Activated CD4-positive, alpha-beta T cell treated with anti-CD3 and anti-CD28 coated beads, Interleukin-2, Interleukin-4, amounts not matched to agents 100 ng/mL and 50 ng/mL, durations not matched to agents 16 hours and 8 hours (primary cell): ENCODE results near the gene KLK15.
A peak's percentile ranks its signal among the peaks of the same experiment; 100 is the strongest.

Source experiments
- DNase-seq: peaks from one replicate; pipeline ENCODE4 v3.0.0-alpha.2; 2020; ENCODE audit warnings: low spot score

The KLK15 gene, protein sequence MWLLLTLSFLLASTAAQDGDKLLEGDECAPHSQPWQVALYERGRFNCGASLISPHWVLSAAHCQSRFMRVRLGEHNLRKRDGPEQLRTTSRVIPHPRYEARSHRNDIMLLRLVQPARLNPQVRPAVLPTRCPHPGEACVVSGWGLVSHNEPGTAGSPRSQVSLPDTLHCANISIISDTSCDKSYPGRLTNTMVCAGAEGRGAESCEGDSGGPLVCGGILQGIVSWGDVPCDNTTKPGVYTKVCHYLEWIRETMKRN

DNA sequence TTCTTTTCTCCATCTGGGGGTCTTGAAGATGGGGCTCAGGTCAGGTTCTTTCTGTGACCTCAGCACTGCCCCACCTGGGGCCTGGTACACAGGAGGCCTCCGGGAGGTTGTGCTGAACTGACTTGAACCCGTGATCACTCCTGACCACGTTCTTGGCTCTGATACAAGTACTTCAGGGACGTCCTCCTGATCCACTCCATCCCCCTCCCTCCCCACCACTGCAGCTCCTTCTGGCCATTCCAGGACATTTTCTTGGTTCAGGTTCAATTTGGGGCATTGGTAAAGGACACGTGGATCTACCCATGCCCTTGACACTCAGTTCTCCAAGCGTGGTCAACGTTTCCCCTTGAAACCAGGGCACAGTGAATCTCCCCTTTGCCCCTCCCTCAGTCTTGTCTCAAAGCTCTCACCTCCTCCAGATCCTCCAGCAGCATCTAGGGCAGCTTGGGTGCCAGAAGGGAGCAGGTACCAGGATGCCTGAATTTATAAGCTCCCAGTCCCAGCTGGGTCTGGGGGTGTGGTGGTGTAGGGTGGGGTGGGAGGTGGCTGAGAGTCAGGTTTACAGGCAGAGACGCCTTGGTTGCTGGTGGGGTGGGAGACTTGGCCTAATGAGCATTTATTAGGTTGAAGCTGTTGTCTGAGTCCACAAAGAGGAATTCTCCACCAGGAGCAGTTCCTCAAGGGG is at the start of gene KLK15:
KLK15 (minus strand) TSS at position 458 of the 685 bp plus-strand sequence. CDS start 2,082 bp downstream, outside the sequence.
- DNase-seq: no peak

DNA sequence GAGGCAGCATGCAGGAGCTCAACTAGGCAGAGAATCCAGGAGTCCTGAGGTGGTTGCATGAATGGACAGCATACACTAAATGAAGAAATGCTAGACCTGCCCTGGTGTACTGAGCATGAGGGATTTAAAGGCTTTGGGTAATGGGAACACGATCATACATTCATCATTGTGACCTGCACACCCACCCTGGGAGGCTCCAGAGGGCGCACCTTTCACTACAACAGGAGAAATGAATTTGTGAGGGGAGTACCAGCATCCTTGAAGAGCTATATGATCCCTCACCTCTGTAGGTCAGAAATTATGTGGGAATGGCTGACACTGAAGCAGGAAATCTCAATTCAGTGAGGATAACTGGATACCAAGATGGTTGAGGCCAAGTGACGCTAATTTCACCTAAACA is 48.8 kb upstream of the KLK15 start:
- DNase-seq: no peak

DNA sequence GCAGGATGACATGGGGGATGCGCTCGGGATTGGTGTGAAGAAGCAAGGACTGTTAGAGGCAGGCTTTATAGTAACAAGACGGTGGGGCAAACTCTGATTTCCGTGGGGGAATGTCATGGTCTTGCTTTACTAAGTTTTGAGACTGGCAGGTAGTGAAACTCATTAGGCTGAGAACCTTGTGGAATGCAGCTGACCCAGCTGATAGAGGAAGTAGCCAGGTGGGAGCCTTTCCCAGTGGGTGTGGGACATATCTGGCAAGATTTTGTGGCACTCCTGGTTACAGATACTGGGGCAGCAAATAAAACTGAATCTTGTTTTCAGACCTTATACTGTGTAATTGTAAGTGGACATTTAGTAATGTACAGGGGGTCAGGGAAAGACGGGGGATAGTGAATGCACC is 46.9 kb upstream of the KLK15 start:
- DNase-seq: no peak

DNA sequence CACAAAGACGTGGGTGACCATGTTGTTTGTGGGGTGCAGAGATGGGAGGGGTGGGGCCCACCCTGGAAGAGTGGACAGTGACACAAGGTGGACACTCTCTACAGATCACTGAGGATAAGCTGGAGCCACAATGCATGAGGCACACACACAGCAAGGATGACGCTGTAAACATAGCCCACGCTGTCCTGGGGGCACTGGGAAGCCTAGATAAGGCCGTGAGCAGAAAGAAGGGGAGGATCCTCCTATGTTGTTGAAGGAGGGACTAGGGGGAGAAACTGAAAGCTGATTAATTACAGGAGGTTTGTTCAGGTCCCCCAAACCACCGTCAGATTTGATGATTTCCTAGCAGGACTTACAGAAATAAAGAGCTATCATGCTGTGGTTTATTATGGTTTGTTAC is 45.5 kb upstream of the KLK15 start:
- no peak for DNase-seq

DNA sequence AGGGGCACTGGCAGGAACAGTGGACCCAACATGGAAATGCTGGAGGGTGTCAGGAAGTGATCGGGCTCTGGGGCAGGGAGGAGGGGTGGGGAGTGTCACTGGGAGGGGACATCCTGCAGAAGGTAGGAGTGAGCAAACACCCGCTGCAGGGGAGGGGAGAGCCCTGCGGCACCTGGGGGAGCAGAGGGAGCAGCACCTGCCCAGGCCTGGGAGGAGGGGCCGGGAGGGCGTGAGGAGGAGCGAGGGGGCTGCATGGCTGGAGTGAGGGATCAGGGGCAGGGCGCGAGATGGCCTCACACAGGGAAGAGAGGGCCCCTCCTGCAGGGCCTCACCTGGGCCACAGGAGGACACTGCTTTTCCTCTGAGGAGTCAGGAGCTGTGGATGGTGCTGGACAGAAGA is 44.0 kb upstream of the KLK15 start:
- DNase-seq: no peak

DNA sequence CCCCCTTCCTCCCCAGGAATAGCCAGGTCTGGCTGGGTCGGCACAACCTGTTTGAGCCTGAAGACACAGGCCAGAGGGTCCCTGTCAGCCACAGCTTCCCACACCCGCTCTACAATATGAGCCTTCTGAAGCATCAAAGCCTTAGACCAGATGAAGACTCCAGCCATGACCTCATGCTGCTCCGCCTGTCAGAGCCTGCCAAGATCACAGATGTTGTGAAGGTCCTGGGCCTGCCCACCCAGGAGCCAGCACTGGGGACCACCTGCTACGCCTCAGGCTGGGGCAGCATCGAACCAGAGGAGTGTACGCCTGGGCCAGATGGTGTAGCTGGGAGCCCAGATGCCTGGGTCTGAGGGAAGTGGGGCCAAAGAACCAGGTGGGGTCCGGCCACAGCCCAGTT is 43.1 kb upstream of the KLK15 start:
- DNase-seq: no peak

DNA sequence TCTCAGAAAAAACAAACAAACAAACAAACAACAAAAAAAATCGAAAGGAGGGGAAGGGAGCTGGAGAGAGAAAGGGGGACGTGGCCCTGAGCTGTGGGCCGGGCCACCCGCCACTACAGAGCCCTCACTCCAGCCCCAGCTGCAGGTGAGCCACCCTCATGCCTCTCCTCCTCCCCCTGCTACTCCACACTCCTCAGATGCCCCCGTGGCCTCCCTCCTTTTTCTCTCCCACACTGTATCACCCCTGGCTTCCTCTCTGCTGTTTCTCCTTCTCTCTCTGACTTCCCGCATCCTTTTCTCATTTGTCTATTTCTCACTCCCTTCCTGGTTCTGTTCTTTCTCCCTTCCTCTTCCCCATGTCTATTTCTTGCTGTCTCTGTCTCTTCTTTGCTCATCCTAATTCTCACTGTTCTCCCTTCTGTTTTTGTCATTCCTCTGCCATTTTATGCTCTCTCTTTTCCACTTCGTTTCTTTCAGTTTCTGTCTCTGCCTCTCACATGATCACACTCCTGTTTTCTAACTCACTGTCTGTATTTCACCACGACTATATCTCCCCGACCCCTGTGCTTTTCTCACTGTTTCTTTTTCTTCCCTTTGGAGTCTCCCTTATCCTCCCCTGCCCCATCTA is 42.5 kb upstream of the KLK15 start:
- DNase-seq: no peak

DNA sequence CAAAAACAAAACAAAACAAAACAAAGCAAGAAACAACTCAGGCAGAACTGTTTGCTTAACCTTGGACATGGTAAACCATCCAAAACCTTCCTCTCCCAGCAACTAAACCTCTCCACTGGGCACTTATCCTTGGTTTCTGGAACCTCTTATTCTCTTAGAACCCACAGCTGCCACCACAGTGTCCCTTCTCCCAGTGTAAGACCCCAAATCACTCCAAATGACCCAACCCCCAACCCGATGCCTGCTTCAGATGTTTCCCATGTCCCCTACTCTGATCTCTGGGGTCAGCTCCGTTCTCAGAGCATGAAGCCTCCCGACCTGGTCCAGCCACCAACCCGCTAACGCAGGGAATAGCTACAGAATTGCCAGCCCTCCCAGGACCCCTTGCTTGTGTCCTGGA is 40.8 kb upstream of the KLK15 start:
- DNase-seq: no peak

DNA sequence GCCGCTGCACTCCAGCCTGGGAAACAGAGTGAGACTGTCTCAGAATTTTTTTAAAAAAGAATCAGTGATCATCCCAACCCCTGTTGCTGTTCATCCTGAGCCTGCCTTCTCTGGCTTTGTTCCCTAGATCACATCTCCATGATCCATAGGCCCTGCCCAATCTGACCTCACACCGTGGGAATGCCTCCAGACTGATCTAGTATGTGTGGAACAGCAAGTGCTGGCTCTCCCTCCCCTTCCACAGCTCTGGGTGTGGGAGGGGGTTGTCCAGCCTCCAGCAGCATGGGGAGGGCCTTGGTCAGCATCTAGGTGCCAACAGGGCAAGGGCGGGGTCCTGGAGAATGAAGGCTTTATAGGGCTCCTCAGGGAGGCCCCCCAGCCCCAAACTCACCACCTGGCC is 39.7 kb upstream of the KLK15 start, which contains the start of gene KLK2:
KLK2 (plus strand) TSS at position 384 of the 400 bp plus-strand sequence. CDS start 35 bp downstream, outside the sequence.
- DNase-seq: no peak

DNA sequence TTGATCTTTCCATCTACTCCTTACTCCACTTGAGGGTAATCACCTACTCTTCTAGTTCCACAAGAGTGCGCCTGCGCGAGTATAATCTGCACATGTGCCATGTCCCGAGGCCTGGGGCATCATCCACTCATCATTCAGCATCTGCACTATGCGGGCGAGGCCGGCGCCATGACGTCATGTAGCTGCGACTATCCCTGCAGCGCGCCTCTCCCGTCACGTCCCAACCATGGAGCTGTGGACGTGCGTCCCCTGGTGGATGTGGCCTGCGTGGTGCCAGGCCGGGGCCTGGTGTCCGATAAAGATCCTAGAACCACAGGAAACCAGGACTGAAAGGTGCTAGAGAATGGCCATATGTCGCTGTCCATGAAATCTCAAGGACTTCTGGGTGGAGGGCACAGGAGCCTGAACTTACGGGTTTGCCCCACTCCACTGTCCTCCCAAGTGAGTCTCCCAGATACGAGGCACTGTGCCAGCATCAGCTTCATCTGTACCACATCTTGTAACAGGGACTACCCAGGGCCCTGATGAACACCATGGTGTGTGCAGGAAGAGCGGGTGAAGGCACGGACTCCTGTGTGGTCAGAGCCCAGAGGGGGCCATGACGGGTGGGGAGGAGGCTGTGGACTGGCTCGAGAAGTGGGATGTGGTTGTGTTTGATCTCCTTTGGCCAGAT is 37.2 kb upstream of the KLK15 start:
- peak; percentile 27 for DNase-seq

DNA sequence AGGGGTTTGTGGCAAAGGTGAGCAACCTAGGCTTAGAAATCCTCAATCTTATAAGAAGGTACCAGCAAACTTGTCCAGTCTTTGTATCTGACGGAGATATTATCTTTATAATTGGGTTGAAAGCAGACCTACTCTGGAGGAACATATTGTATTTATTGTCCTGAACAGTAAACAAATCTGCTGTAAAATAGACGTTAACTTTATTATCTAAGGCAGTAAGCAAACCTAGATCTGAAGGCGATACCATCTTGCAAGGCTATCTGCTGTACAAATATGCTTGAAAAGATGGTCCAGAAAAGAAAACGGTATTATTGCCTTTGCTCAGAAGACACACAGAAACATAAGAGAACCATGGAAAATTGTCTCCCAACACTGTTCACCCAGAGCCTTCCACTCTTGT is 36.1 kb upstream of the KLK15 start:
- DNase-seq: no peak

DNA sequence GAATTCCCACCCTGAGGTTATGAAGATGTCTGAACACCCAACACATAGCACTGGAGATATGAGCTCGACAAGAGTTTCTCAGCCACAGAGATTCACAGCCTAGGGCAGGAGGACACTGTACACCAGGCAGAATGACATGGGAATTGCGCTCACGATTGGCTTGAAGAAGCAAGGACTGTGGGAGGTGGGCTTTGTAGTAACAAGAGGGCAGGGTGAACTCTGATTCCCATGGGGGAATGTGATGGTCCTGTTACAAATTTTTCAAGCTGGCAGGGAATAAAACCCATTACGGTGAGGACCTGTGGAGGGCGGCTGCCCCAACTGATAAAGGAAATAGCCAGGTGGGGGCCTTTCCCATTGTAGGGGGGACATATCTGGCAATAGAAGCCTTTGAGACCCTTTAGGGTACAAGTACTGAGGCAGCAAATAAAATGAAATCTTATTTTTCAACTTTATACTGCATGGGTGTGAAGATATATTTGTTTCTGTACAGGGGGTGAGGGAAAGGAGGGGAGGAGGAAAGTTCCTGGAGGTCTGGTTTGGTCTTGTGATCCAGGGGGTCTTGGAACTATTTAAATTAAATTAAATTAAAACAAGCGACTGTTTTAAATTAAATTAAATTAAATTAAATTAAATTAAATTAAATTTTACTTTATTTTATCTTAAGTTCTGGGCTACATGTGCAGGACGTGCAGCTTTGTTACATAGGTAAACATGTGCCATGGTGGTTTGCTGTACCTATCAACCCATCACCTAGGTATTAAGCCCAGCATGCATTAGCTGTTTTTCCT is 28.3 kb upstream of the KLK15 start:
- no peak for DNase-seq

DNA sequence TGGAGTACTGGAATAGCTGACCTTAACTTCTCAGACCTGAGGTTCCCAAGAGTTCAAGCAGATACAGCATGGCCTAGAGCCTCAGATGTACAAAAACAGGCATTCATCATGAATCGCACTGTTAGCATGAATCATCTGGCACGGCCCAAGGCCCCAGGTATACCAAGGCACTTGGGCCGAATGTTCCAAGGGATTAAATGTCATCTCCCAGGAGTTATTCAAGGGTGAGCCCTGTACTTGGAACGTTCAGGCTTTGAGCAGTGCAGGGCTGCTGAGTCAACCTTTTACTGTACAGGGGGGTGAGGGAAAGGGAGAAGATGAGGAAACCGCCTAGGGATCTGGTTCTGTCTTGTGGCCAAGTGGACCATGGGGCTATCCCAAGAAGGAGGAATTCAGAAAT is 27.6 kb upstream of the KLK15 start:
- no peak for DNase-seq

DNA sequence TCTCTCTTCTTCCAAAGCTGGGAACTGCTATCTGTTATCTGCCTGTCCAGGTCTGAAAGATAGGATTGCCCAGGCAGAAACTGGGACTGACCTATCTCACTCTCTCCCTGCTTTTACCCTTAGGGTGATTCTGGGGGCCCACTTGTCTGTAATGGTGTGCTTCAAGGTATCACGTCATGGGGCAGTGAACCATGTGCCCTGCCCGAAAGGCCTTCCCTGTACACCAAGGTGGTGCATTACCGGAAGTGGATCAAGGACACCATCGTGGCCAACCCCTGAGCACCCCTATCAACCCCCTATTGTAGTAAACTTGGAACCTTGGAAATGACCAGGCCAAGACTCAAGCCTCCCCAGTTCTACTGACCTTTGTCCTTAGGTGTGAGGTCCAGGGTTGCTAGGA is 26.5 kb upstream of the KLK15 start:
- no peak for DNase-seq

DNA sequence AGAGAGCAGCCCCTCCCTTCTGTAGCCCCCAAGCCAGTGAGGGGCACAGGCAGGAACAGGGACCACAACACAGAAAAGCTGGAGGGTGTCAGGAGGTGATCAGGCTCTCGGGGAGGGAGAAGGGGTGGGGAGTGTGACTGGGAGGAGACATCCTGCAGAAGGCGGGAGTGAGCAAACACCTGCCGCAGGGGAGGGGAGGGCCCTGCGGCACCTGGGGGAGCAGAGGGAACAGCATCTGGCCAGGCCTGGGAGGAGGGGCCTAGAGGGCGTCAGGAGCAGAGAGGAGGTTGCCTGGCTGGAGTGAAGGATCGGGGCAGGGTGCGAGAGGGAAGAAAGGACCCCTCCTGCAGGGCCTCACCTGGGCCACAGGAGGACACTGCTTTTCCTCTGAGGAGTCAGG is 25.5 kb upstream of the KLK15 start:
- no peak for DNase-seq

DNA sequence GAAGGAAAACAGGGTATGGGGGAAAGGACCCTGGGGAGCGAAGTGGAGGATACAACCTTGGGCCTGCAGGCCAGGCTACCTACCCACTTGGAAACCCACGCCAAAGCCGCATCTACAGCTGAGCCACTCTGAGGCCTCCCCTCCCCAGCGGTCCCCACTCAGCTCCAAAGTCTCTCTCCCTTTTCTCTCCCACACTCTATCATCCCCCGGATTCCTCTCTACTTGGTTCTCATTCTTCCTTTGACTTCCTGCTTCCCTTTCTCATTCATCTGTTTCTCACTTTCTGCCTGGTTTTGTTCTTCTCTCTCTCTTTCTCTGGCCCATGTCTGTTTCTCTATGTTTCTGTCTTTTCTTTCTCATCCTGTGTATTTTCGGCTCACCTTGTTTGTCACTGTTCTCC is 24.0 kb upstream of the KLK15 start:
- no peak for DNase-seq

DNA sequence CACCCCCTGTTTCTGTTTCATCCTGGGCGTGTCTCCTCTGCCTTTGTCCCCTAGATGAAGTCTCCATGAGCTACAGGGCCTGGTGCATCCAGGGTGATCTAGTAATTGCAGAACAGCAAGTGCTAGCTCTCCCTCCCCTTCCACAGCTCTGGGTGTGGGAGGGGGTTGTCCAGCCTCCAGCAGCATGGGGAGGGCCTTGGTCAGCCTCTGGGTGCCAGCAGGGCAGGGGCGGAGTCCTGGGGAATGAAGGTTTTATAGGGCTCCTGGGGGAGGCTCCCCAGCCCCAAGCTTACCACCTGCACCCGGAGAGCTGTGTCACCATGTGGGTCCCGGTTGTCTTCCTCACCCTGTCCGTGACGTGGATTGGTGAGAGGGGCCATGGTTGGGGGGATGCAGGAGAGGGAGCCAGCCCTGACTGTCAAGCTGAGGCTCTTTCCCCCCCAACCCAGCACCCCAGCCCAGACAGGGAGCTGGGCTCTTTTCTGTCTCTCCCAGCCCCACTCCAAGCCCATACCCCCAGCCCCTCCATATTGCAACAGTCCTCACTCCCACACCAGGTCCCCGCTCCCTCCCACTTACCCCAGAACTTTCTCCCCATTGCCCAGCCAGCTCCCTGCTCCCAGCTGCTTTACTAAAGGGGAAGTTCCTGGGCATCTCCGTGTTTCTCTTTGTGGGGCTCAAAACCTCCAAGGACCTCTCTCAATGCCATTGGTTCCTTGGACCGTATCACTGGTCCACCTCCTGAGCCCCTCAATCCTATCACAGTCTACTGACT is 21.4 kb upstream of the KLK15 start, which contains the start of gene KLK3:
KLK3 (plus strand) TSS at position 280 of the 775 bp plus-strand sequence; CDS start at position 321, 41 bp downstream.
- no peak for DNase-seq

DNA sequence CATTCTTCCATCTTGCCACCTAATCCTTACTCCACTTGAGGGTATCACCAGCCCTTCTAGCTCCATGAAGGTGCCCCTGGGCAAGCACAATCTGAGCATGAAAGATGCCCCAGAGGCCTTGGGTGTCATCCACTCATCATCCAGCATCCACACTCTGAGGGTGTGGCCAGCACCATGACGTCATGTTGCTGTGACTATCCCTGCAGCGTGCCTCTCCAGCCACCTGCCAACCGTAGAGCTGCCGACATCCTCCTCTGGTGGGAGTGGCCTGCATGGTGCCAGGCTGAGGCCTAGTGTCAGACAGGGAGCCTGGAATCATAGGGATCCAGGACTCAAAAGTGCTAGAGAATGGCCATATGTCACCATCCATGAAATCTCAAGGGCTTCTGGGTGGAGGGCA is 18.2 kb upstream of the KLK15 start:
- DNase-seq: no peak

DNA sequence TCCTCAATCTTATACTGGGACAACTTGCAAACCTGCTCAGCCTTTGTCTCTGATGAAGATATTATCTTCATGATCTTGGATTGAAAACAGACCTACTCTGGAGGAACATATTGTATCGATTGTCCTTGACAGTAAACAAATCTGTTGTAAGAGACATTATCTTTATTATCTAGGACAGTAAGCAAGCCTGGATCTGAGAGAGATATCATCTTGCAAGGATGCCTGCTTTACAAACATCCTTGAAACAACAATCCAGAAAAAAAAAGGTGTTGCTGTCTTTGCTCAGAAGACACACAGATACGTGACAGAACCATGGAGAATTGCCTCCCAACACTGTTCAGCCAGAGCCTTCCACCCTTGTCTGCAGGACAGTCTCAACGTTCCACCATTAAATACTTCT is 17.4 kb upstream of the KLK15 start:
- DNase-seq: no peak

DNA sequence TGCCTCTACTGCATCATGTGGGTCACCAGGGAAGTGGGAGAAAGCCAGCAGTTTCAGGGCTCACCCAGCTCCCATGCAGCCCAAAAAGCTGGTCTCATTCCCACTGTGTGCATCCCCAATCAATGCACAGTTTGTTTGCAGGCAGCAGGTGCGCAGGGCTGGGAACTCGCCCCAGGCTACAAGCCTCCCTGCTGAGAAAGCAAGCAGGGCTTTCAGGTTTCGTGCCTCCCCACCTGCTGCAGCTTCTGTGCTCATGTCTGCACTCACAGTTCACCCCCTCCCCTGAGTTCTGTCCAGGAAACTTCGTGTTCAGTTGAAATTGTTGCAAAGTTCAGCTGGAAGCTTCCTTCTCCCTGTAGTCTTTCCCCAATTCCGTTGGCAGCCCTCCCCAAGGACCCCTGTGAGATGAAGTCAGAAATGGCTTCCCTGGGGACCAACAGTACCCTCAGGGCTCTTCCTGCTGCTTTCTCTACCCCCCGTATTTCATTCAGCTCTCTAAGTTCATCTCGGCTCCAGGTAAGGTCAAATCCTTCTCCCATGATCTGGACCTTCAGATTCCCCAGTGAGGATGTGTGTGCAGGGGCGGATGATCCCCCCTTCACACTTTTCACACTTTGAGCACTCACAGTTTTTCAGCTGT is 11.0 kb upstream of the KLK15 start:
- DNase-seq: no peak
